ENCODE data around the gene KRTAP10-10.

KRTAP10-10 gene

GRCh38 chr21:44686000-44686781 is 49.0 kb downstream of the KRTAP10-10 start:
- no peak for DNase-seq

GRCh38 chr21:44686843-44687561 is 49.8 kb downstream of the KRTAP10-10 start:
- DNase-seq: no peak

- no peak for DNase-seq
Observed at GRCh38 chr21:44687671-44688070, 50.5 kb downstream of the KRTAP10-10 start.
